ENCODE measurements around the gene PTPRN2.

- TF ChIP-seq LEF1 (IDR thresholded peaks at IDR 0.05; ENCODE audit: borderline replicate concordance): no peak
- TF ChIP-seq HDGF (IDR thresholded peaks at IDR 0.05; ENCODE audit: borderline replicate concordance): no peak
- no peak for TF ChIP-seq SUZ12 (IDR thresholded peaks at IDR 0.05)
Measured at GRCh38 chr7:158264881-158265742, 322.5 kb downstream of the PTPRN2 start.
